IMR-90 (cell line): ENCODE data around the gene GRAMD1A. TPM values are rescaled to one million over a fixed set of nuclear protein-coding genes. Genes with fewer than 3 reads are reported as not detected.

ENCODE experiments used
- ATAC-seq: fragments of 200-7000 bp; cut with Tn5 transposase; 2 replicates; pipeline ENCODE4 v1.9.1; 2020; ENCODE audit warnings: low read depth, mild to moderate bottlenecking, moderate library complexity
- BruUV-seq: library from RNA; stranded (reverse); fragments of 400-500 nt; replicated peaks from 2 replicates; lab custom pipeline; 2021; lab: Mats Ljungman, UMichigan
- CTCF ChIA-PET: fragments of 300-600 bp; formaldehyde crosslinking; extraction: SDS; loops from one replicate; lab custom pipeline; 2021; ENCODE audit warnings: antibody characterized with exemption; lab: Yijun Ruan, JAX
- POLR2A ChIA-PET: fragments of 300-600 bp; sonication (Branson Sonifier 250); formaldehyde crosslinking; loops from one replicate; lab custom pipeline; 2022; ENCODE audit warnings: antibody characterized with exemption; ENCODE audit not compliant: unreplicated experiment; lab: Charles Lee
- DNase-seq: peaks from one replicate; pipeline ENCODE4 v3.0.0; 2013
- H2AFZ ChIP-seq: replicated peaks from 2 replicates; pipeline ENCODE3; 2013; ENCODE audit warnings: low read length, mild to moderate bottlenecking; ENCODE audit not compliant: poor library complexity
- H2AK5ac ChIP-seq: 2 replicates; pipeline ENCODE4 v1.6.1; 2013; ENCODE audit warnings: low read depth, low read length, inconsistent platforms
- H2AK9ac ChIP-seq: replicated peaks from 2 replicates; pipeline ENCODE3; 2013; ENCODE audit warnings: mild to moderate bottlenecking, low read depth, low read length, moderate library complexity; ENCODE audit not compliant: poor library complexity
- H2BK120ac ChIP-seq: 2 replicates; pipeline ENCODE4 v1.6.1; 2013; ENCODE audit warnings: low read depth, low read length, inconsistent platforms
- H2BK15ac ChIP-seq: 3 replicates; pipeline ENCODE4 v1.6.1; 2013; ENCODE audit warnings: low read depth, low read length, inconsistent platforms
- H2BK20ac ChIP-seq: 2 replicates; pipeline ENCODE4 v1.6.1; 2013; ENCODE audit warnings: low read depth, mild to moderate bottlenecking, inconsistent platforms, low read length, moderate library complexity
- H2BK5ac ChIP-seq: 2 replicates; pipeline ENCODE4 v1.6.1; 2013; ENCODE audit warnings: mild to moderate bottlenecking, low read depth, low read length, inconsistent platforms; ENCODE audit not compliant: poor library complexity, severe bottlenecking
- H3K14ac ChIP-seq: replicated peaks from 2 replicates; pipeline ENCODE4 v1.6.1; 2013; ENCODE audit warnings: low read depth, low read length, inconsistent platforms
- H3K18ac ChIP-seq: 2 replicates; pipeline ENCODE4 v1.6.1; 2013; ENCODE audit warnings: low read depth, low read length, control low read depth
- H3K23ac ChIP-seq: 2 replicates; pipeline ENCODE4 v1.6.1; 2013; ENCODE audit warnings: low read depth, low read length, inconsistent platforms
- H3K27ac ChIP-seq: 2 replicates; pipeline ENCODE4 v1.5.1; 2013; ENCODE audit warnings: mild to moderate bottlenecking, control low read depth, low read length; ENCODE audit not compliant: insufficient read depth
- H3K27me3 ChIP-seq: 2 replicates; pipeline ENCODE4 v1.6.1; 2013; ENCODE audit warnings: low read length; ENCODE audit not compliant: control insufficient read depth, insufficient read depth
- H3K36me3 ChIP-seq: 2 replicates; pipeline ENCODE4 v1.6.1; 2013; ENCODE audit warnings: low read length, mixed read lengths; ENCODE audit not compliant: control insufficient read depth, insufficient read depth
- H3K4ac ChIP-seq: 2 replicates; pipeline ENCODE4 v1.6.1; 2013; ENCODE audit warnings: low read depth, low read length, inconsistent platforms
- H3K4me1 ChIP-seq: 2 replicates; pipeline ENCODE4 v1.6.1; 2013; ENCODE audit warnings: low read length, mixed read lengths; ENCODE audit not compliant: control insufficient read depth, insufficient read depth
- H3K4me2 ChIP-seq: 2 replicates; pipeline ENCODE4 v1.6.1; 2013; ENCODE audit warnings: low read depth, mild to moderate bottlenecking, control low read depth, low read length, moderate library complexity
- H3K4me3 ChIP-seq: 2 replicates; pipeline ENCODE4 v1.5.1; 2013; ENCODE audit warnings: low read depth, mild to moderate bottlenecking, control low read depth, low read length, moderate library complexity; ENCODE audit not compliant: insufficient read depth
- H3K56ac ChIP-seq: 2 replicates; pipeline ENCODE4 v1.6.1; 2013; ENCODE audit warnings: low read length, inconsistent platforms; ENCODE audit not compliant: insufficient read depth; ENCODE audit errors: extremely low read depth
- H3K79me1 ChIP-seq, 2 experiments: 2 replicates each; pipeline ENCODE4 v1.6.1; 2013; ENCODE audit warnings: low read length in 2 of 2, inconsistent platforms in 1 of 2, low read depth in 1 of 2
- H3K9ac ChIP-seq: 2 replicates; pipeline ENCODE4 v1.6.1; 2013; ENCODE audit warnings: low read depth, low read length, control low read depth
- H3K9me1 ChIP-seq: 2 replicates; pipeline ENCODE4 v1.6.1; 2013; ENCODE audit warnings: low read length, inconsistent platforms; ENCODE audit not compliant: insufficient read depth
- H3K9me3 ChIP-seq: 2 replicates; pipeline ENCODE4 v1.6.1; 2013; ENCODE audit warnings: low read length; ENCODE audit not compliant: control insufficient read depth, insufficient read depth
- H4K20me1 ChIP-seq: 2 replicates; pipeline ENCODE4 v1.6.1; 2013; ENCODE audit warnings: low read length, inconsistent platforms; ENCODE audit not compliant: insufficient read depth
- H4K5ac ChIP-seq: 2 replicates; pipeline ENCODE4 v1.6.1; 2013; ENCODE audit warnings: mild to moderate bottlenecking, low read depth, low read length, control low read depth
- H4K8ac ChIP-seq, 2 experiments: 2 replicates each; pipeline ENCODE4 v1.6.1; 2013; ENCODE audit warnings: low read depth in 2 of 2, low read length in 2 of 2, control low read depth in 1 of 2, inconsistent platforms in 1 of 2
- H4K91ac ChIP-seq: 2 replicates; pipeline ENCODE4 v1.6.1; 2013; ENCODE audit warnings: low read depth, low read length, inconsistent platforms; ENCODE audit not compliant: insufficient read depth
- BHLHE40 ChIP-seq: fragments of 150-350 bp; IDR thresholded peaks from 2 replicates; pipeline ENCODE4 v1.6.1; 2016; ENCODE audit warnings: mild to moderate bottlenecking, low read depth, low read length
- CEBPB ChIP-seq: IDR thresholded peaks from 2 replicates; pipeline ENCODE4 v1.6.1; 2012; ENCODE audit warnings: low read depth, low read length, improper control_type of control experiment
- CHD1 ChIP-seq: IDR thresholded peaks from 2 replicates; pipeline ENCODE4 v1.6.1; 2012; ENCODE audit warnings: low read depth, low read length, improper control_type of control experiment
- CTCF ChIP-seq: conservative IDR thresholded peaks from 2 replicates; pipeline ENCODE4 v1.5.1; 2012; ENCODE audit warnings: mild to moderate bottlenecking, low read depth, low read length, improper control_type of control experiment
- ELK1 ChIP-seq: fragments of 150-350 bp; IDR thresholded peaks from 2 replicates; pipeline ENCODE4 v1.6.1; 2016; ENCODE audit warnings: low read depth, mild to moderate bottlenecking, low read length, moderate library complexity, borderline replicate concordance
- FOS ChIP-seq: fragments of 150-350 bp; IDR thresholded peaks from 2 replicates; pipeline ENCODE4 v1.6.1; 2016; ENCODE audit warnings: low read depth, low read length
- MAFK ChIP-seq: IDR thresholded peaks from 2 replicates; pipeline ENCODE4 v1.6.1; 2012; ENCODE audit warnings: low read depth, low read length, improper control_type of control experiment
- MAZ ChIP-seq: IDR thresholded peaks from 2 replicates; pipeline ENCODE4 v1.6.1; 2012; ENCODE audit warnings: low read depth, mild to moderate bottlenecking, low read length, improper control_type of control experiment, moderate library complexity, borderline replicate concordance
- MXI1 ChIP-seq: IDR thresholded peaks from 2 replicates; pipeline ENCODE4 v1.6.1; 2012; ENCODE audit warnings: low read depth, mild to moderate bottlenecking, low read length, moderate library complexity, borderline replicate concordance
- NFE2L2 ChIP-seq: fragments of 150-350 bp; IDR thresholded peaks from 2 replicates; pipeline ENCODE4 v1.6.1; 2016; ENCODE audit warnings: low read depth, mild to moderate bottlenecking, low read length
- POLR2A ChIP-seq: IDR thresholded peaks from 2 replicates; pipeline ENCODE4 v1.6.1; 2012; ENCODE audit warnings: mild to moderate bottlenecking, low read depth, low read length
- RCOR1 ChIP-seq: IDR thresholded peaks from 2 replicates; pipeline ENCODE4 v1.6.1; 2012; ENCODE audit warnings: mild to moderate bottlenecking, low read length, improper control_type of control experiment; ENCODE audit not compliant: insufficient replicate concordance
- RFX5 ChIP-seq: IDR thresholded peaks from 2 replicates; pipeline ENCODE4 v1.8.0; 2012; ENCODE audit warnings: low read depth, mild to moderate bottlenecking, low read length, moderate library complexity
- SMC3 ChIP-seq: fragments of 150-350 bp; IDR thresholded peaks from 2 replicates; pipeline ENCODE4 v1.6.1; 2016; ENCODE audit warnings: low read depth, mild to moderate bottlenecking, antibody characterized with exemption, low read length, moderate library complexity
- WGBS, 2 experiments: methylation state at CpG; one replicate each; pipeline versions ENCODE4 v1.1.5 to v1.1.7; 2013; ENCODE audit warnings: missing lambda C conversion rate in 2 of 2; ENCODE audit not compliant: insufficient read length in 1 of 2; ENCODE audit errors: extremely low coverage in 2 of 2; 5-methylcytosine and 5-hydroxymethylcytosine counted together
- dilution Hi-C: fragments of 300-500 bp; cut with HindIII; formaldehyde crosslinking; loops from one replicate; pipeline ENCODE4 v1.14.3; 2018; ENCODE audit warnings: low sequenced_read_pairs; ENCODE audit not compliant: unreplicated experiment
- in situ Hi-C: fragments of 300-500 bp; cut with MboI; formaldehyde crosslinking; loops from 3 replicates; pipeline ENCODE4 v1.14.3; 2019; ENCODE audit warnings: low sequenced_read_pairs, inconsistent platforms, mixed read lengths
- intact Hi-C: fragments of 100-400 bp; cut with micrococcal nuclease; formaldehyde crosslinking; loops from 2 replicates; pipeline ENCODE4 v1.10.0; 2022
- polyA plus RNA-seq, 3 experiments: library from polyadenylated mRNA; depleted of rRNA; stranded (reverse); fragments of >200 nt; gene quantifications; 2 replicates each; pipeline ENCODE4 v1.2.3, GENCODE V29; 2012; ENCODE audit warnings: low replicate concordance in 1 of 3
- total RNA-seq: library from RNA; depleted of rRNA; stranded (reverse); fragments of >200 nt; gene quantifications from 2 replicates; pipeline ENCODE4 v1.2.3, GENCODE V29; 2012

GRAMD1A gene
- total and polyA plus RNA-seq, 2 of the 4 experiments (the other 2 are of a cell fraction), result 11.1 to 63.0 TPM

GRCh38 chr19:35009424-35010415, 9.6 kb downstream of the GRAMD1A start:
- H3K4me3 ChIP-seq, result no peak overlapping the region
- ChIA-PET CTCF (no interaction called here), POLR2A (no interaction called here)
- no peak overlapping the region for H3K4ac ChIP-seq
- H2BK120ac ChIP-seq, result no peak overlapping the region
- no peak overlapping the region for H3K4me2 ChIP-seq
- intact Hi-C loops (no loop called here), in situ Hi-C loops (no loop called here), dilution Hi-C loops (no loop called here)
- H3K79me1 ChIP-seq, result peaks cover 11 to 64% of the 10 kb centered on the region in 2 experiments
- H3K9ac ChIP-seq, result no peak overlapping the region
- no peak overlapping the region for H3K18ac ChIP-seq
- no peak for DNase-seq
- H2AK9ac ChIP-seq, result no peak overlapping the region
- no peak overlapping the region for H2BK20ac ChIP-seq
- H4K20me1 ChIP-seq, result peaks cover 33% of the 10 kb centered on the region
- H4K5ac ChIP-seq, result no peak overlapping the region
- H3K27ac ChIP-seq, result no peak overlapping the region
- peaks cover 11% of the 10 kb centered on the region for H3K9me1 ChIP-seq
- ATAC-seq, result no peak
- no peak overlapping the region for H2AK5ac ChIP-seq
- peaks cover 52% of the 10 kb centered on the region for H3K36me3 ChIP-seq
- no peaks in the 10 kb centered on the region for H3K27me3 ChIP-seq
- H3K23ac ChIP-seq, result no peak overlapping the region
- no peak overlapping the region for H4K91ac ChIP-seq
- no peak overlapping the region for H3K56ac ChIP-seq
- H3K9me3 ChIP-seq, result no peaks in the 10 kb centered on the region
- H2BK15ac ChIP-seq, result no peak overlapping the region
- H3K4me1 ChIP-seq, result peaks cover 9% of the 10 kb centered on the region
- no peak overlapping the region for H2AFZ ChIP-seq
- H4K8ac ChIP-seq, result no peak overlapping the region
- no TSS peak for BruUV-seq
- 89% methylated on average over 17 of the region's 36 CpGs; no CpG with 5 or more reads in 1 of the 2 experiments for WGBS, 2 experiments
- no peak overlapping the region for H2BK5ac ChIP-seq
- H3K14ac ChIP-seq, result no peak overlapping the region
- TF ChIP-seq CEBPB, result no peak
- TF ChIP-seq SMC3, result no peak
- TF ChIP-seq CHD1, result no peak
- TF ChIP-seq CTCF, result no peak
- TF ChIP-seq FOS, result no peak
- no peak for TF ChIP-seq RCOR1
- no peak for TF ChIP-seq BHLHE40
- no peak for TF ChIP-seq RFX5
- no peak for TF ChIP-seq POLR2A
- TF ChIP-seq ELK1, result no peak
- TF ChIP-seq MAZ, result no peak
- TF ChIP-seq NFE2L2, result no peak
- no peak for TF ChIP-seq MAFK
- no peak for TF ChIP-seq MXI1
